NB4 (cell line): ENCODE measurements around the gene NFIB.

Experiments
- MYC ChIP-seq: IDR thresholded peaks from 2 replicates; pipeline ENCODE4 v1.6.1; 2011; ENCODE audit warnings: low read depth, low read length
- POLR2A ChIP-seq: IDR thresholded peaks from 2 replicates; pipeline ENCODE4 v1.6.1; 2011; ENCODE audit warnings: mild to moderate bottlenecking; ENCODE audit not compliant: insufficient read length; ENCODE audit errors: extremely low read depth
- TF ChIP-seq, protein P1 (sequence below): IDR thresholded peaks from one replicate; pipeline ENCODE4 v1.5.1; 2012; ENCODE audit warnings: low read depth, low read length
- TF ChIP-seq, protein P2 (sequence below): IDR thresholded peaks from 2 replicates; pipeline ENCODE4 v1.6.1; 2011; ENCODE audit warnings: low read depth, low read length

DNA sequence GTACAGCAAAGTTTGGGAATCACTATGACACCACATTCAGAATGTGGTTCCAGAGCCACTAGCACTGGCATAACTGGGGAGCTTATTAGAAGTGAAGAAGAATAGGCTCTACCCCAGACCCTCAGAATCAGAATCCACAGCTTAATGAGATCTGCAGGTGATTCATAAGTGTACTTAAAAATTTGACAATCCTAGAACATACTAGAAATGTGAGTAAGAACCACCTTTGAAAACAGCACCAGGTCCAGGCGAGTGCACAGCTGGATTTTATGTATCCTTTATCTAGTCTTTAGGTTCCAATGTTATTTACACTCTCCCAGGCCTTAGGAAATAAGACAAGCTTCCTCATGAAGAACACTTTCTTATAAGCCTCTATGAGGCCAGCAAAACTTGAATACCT is 149.0 kb downstream of the NFIB start:
- TF ChIP-seq, protein P1, sequence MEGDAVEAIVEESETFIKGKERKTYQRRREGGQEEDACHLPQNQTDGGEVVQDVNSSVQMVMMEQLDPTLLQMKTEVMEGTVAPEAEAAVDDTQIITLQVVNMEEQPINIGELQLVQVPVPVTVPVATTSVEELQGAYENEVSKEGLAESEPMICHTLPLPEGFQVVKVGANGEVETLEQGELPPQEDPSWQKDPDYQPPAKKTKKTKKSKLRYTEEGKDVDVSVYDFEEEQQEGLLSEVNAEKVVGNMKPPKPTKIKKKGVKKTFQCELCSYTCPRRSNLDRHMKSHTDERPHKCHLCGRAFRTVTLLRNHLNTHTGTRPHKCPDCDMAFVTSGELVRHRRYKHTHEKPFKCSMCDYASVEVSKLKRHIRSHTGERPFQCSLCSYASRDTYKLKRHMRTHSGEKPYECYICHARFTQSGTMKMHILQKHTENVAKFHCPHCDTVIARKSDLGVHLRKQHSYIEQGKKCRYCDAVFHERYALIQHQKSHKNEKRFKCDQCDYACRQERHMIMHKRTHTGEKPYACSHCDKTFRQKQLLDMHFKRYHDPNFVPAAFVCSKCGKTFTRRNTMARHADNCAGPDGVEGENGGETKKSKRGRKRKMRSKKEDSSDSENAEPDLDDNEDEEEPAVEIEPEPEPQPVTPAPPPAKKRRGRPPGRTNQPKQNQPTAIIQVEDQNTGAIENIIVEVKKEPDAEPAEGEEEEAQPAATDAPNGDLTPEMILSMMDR, result no peak
- TF ChIP-seq POLR2A (no peak), MYC (no peak)
- TF ChIP-seq, protein P2, sequence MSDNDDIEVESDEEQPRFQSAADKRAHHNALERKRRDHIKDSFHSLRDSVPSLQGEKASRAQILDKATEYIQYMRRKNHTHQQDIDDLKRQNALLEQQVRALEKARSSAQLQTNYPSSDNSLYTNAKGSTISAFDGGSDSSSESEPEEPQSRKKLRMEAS, result no peak
